ENCODE measurements around the gene GRK6.

Gene GRK6

GRCh38 chr5:177454397-177455035 is 28.0 kb downstream of the GRK6 start:
- TF ChIP-seq CTCF (IDR thresholded peaks at IDR 0.05): peak; percentile 99
- Histone ChIP-seq H3K27ac (peak overlapping the region; percentile 97), H3K4me1 (ENCODE audit: control insufficient read depth in 1 of 2, insufficient read depth in 1 of 2, low read depth in 1 of 2, low read length in 1 of 2) (peaks cover 37 to 54% of the 10 kb centered on the region in 2 experiments), H3K4me3 (ENCODE audit: low read depth in 1 of 2, low read length in 1 of 2) (peak overlapping the region; percentile 81 to 82), H3K27me3 (peaks cover 16% of the 10 kb centered on the region), H3K9me3 (no peaks in the 10 kb centered on the region), H3K36me3 (peaks cover 26% of the 10 kb centered on the region)

- Histone ChIP-seq H3K4me1 (ENCODE audit: control insufficient read depth in 1 of 2, insufficient read depth in 1 of 2, low read depth in 1 of 2, low read length in 1 of 2) (peaks cover 41 to 56% of the 10 kb centered on the region in 2 experiments), H3K27ac (peak overlapping the region; percentile 97), H3K36me3 (peaks cover 33% of the 10 kb centered on the region), H3K27me3 (peaks cover 10% of the 10 kb centered on the region), H3K9me3 (no peaks in the 10 kb centered on the region), H3K4me3 (ENCODE audit: low read depth in 1 of 2, low read length in 1 of 2) (peak overlapping the region; percentile 81 to 82)
- TF ChIP-seq CTCF (IDR thresholded peaks at IDR 0.05): peak; percentile 73
Measured at GRCh38 chr5:177455036-177455660, 28.7 kb downstream of the GRK6 start.

GRCh38 chr5:177455661-177456590 is 29.4 kb downstream of the GRK6 start:
- Histone ChIP-seq H3K4me1 (ENCODE audit: control insufficient read depth in 1 of 2, insufficient read depth in 1 of 2, low read depth in 1 of 2, low read length in 1 of 2) (peaks cover 49 to 63% of the 10 kb centered on the region in 2 experiments), H3K9me3 (no peaks in the 10 kb centered on the region), H3K36me3 (peaks cover 37% of the 10 kb centered on the region), H3K4me3 (ENCODE audit: low read depth in 1 of 2, low read length in 1 of 2) (peak overlapping the region; percentile 81 to 82), H3K27me3 (peaks cover 2% of the 10 kb centered on the region), H3K27ac (peak overlapping the region; percentile 97)
- TF ChIP-seq CTCF (IDR thresholded peaks at IDR 0.05): peak; percentile 97

- Histone ChIP-seq H3K27me3 (no peaks in the 10 kb centered on the region), H3K4me3 (ENCODE audit: low read depth in 1 of 2, low read length in 1 of 2) (peak overlapping the region; percentile 81 to 82), H3K4me1 (ENCODE audit: control insufficient read depth in 1 of 2, insufficient read depth in 1 of 2, low read depth in 1 of 2, low read length in 1 of 2) (peaks cover 55 to 67% of the 10 kb centered on the region in 2 experiments), H3K36me3 (peaks cover 37% of the 10 kb centered on the region), H3K27ac (peak overlapping the region; percentile 97), H3K9me3 (no peaks in the 10 kb centered on the region)
- TF ChIP-seq CTCF (IDR thresholded peaks at IDR 0.05): no peak
Measured at GRCh38 chr5:177456591-177456964, 30.1 kb downstream of the GRK6 start.

- Histone ChIP-seq H3K9me3 (no peaks in the 10 kb centered on the region), H3K27ac (peak overlapping the region; percentile 97), H3K27me3 (no peaks in the 10 kb centered on the region), H3K4me1 (ENCODE audit: control insufficient read depth in 1 of 2, insufficient read depth in 1 of 2, low read depth in 1 of 2, low read length in 1 of 2) (peaks cover 61 to 74% of the 10 kb centered on the region in 2 experiments), H3K36me3 (peaks cover 37% of the 10 kb centered on the region), H3K4me3 (ENCODE audit: low read depth in 1 of 2, low read length in 1 of 2) (peak overlapping the region in 1 of 2 experiments; percentile 82)
- TF ChIP-seq CTCF (IDR thresholded peaks at IDR 0.05): peak; percentile 86
Measured at GRCh38 chr5:177456976-177457851, 30.7 kb downstream of the GRK6 start.

All from neutrophil (primary cell).